OCI-LY7 (cell line): ENCODE results near the gene CYP27C1.

Experiments
- CTCF ChIP-seq: fragments of 200-600 bp; sonication (generic); conservative IDR thresholded peaks from 2 replicates; pipeline ENCODE4 v1.5.1; 2014; ENCODE audit warnings: mild to moderate bottlenecking, antibody characterized with exemption, low read length, moderate library complexity, mixed read lengths
- EZH2phosphoT487 ChIP-seq: fragments of 200-600 bp; sonication (generic); IDR thresholded peaks from 2 replicates; pipeline ENCODE4 v1.6.1; 2018; ENCODE audit warnings: low read depth, borderline replicate concordance, mild to moderate bottlenecking, mixed run types, antibody characterized with exemption, low read length, moderate library complexity, mixed read lengths

- no peak for TF ChIP-seq CTCF
- TF ChIP-seq EZH2phosphoT487, result no peak
Measured at GRCh38 chr2:127140538-127140937, 79.6 kb downstream of the CYP27C1 start.
